Measurements from ENCODE around the gene CDH11.

DNA sequence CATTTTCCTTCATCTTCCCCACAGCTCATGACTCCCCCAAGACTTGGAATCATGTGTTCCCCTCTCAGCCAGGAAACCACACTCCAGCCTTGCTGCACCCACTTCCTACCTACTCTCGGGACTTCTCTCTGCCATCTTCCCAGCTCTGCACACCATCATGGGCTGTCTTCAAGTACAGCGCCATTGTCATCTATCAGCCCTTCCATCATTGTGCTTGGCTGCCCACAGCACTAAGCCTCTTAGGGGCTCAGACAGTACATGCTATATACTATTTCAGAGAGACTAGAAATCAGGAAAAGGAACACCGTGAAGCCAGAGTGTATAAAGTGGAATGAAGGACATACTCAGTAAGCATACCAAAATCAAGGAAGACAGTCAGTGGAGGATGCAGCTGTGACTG lies 64.7 kb downstream of the CDH11 start:
- TF ChIP-seq CTCF (IDR thresholded peaks at IDR 0.05): no peak
- TF ChIP-seq POLR2A (IDR thresholded peaks at IDR 0.05): no peak
- TF ChIP-seq POLR2AphosphoS5 (IDR thresholded peaks at IDR 0.05): no peak

Data from sigmoid colon (tissue), 4 donors.